ENCODE data around the gene ACSL4. TPM values are rescaled to one million over a fixed set of nuclear protein-coding genes. Genes with fewer than 3 reads are reported as not detected.
"Not testable (repeated sequence)": the region's sequence is repeated elsewhere in the genome, so short reads cannot be mapped to it uniquely, and the experiment has no call there.

ACSL4 gene
- total RNA-seq, 3 donors from 2014 or later: 77.3 to 101 (median 78.9) TPM

DNA sequence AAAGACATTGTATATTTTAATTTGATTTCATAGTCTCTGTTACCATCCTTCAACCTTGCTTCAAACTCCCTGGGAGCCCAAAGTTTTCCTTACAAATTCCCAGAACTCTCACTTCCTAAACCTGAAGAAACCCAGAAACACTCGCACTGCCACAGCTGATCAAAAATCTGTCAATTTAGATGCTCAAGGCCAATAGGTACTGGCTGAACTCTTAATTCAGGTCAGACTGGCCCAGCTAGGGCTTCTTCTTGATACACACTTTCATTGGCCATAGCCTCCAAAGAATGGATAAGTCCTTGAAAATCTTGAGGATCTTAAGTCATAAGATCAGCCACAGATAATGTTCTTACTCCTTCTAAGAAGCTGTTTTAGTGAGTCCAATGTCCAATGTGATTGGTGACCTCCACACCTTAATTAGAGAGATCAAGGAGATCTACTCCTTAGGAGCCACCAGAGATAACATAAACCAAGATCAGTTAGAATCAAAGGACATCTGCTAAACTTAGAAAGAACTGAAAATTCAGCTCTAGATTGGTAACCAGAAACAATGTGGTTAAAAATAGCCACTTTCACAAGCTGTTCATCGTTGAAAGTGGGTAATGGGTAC is 51.5 kb downstream of the ACSL4 start:
- H3K27ac ChIP-seq: no peak overlapping the region
- TF ChIP-seq POLR2A (IDR thresholded peaks at IDR 0.05) (no peak), POLR2AphosphoS5 (IDR thresholded peaks at IDR 0.05) (no peak)
- TF ChIP-seq, protein P1, sequence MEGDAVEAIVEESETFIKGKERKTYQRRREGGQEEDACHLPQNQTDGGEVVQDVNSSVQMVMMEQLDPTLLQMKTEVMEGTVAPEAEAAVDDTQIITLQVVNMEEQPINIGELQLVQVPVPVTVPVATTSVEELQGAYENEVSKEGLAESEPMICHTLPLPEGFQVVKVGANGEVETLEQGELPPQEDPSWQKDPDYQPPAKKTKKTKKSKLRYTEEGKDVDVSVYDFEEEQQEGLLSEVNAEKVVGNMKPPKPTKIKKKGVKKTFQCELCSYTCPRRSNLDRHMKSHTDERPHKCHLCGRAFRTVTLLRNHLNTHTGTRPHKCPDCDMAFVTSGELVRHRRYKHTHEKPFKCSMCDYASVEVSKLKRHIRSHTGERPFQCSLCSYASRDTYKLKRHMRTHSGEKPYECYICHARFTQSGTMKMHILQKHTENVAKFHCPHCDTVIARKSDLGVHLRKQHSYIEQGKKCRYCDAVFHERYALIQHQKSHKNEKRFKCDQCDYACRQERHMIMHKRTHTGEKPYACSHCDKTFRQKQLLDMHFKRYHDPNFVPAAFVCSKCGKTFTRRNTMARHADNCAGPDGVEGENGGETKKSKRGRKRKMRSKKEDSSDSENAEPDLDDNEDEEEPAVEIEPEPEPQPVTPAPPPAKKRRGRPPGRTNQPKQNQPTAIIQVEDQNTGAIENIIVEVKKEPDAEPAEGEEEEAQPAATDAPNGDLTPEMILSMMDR (IDR thresholded peaks at IDR 0.05): no peak
- intact Hi-C loops (cut with DNase I; ENCODE audit: low total_unique reads): no loop called here
- peaks cover 0 to 40% of the 10 kb centered on the region in 2 donors for H3K27me3 ChIP-seq
- no peak for DNase-seq (ENCODE audit: low spot score in 2 of 2)
- no peak overlapping the region for H3K4me3 ChIP-seq
- H3K4me1 ChIP-seq: no peaks in the 10 kb centered on the region
- H3K36me3 ChIP-seq: no peaks in the 10 kb centered on the region
- H3K9me3 ChIP-seq: no peaks in the 10 kb centered on the region

DNA sequence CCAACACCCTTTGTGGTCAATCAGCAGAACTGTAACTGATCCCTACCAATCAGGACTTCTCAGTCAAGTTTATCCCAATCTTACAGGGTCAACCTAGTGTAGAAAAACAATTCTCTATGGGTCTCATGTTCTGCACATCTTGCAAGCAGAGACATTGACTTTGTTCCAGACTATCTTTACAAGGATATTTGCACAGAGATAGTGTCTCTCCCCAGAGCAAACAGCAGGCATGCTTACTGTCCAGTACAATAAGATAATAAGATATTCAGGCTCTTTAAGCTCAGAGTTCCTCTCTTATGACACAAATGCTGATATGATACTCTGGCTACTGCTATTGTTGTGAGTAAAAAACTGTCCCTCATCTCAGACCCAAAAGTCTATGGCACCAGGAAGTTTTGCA is 53.2 kb downstream of the ACSL4 start:
- intact Hi-C loops (cut with DNase I; ENCODE audit: low total_unique reads): loop anchor here (5.0 kb wide), 1 partner anchor 727 kb away; no protein-coding TSS in a partner anchor
- Histone ChIP-seq H3K27ac (no peak overlapping the region), H3K9me3 (no peaks in the 10 kb centered on the region), H3K4me1 (no peaks in the 10 kb centered on the region), H3K36me3 (no peaks in the 10 kb centered on the region), H3K27me3 (peaks cover 0 to 45% of the 10 kb centered on the region in 2 donors), H3K4me3 (no peak overlapping the region)
- TF ChIP-seq, protein P1 (IDR thresholded peaks at IDR 0.05): no peak
- TF ChIP-seq POLR2AphosphoS5 (IDR thresholded peaks at IDR 0.05) (no peak), POLR2A (IDR thresholded peaks at IDR 0.05) (no peak)
- no peak for DNase-seq (ENCODE audit: low spot score in 2 of 2)

DNA sequence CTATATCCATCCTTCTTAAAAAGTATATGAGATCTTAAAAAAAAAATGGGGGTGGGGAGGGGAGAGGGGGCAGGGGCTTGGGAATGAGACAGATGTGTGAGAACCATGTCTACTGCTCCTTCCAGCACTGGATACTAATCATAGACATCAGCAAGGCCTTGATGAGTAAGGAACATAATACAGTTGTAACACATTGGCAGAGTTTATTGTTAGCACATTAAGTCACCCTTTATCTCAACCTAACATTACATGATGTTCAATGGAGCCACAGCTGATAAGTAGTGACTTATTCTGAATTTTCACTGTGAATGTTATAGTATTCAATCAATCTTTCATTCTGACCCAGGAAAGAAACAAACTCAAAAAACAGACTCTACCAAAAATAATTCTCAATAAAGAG is 60.8 kb downstream of the ACSL4 start:
- TF ChIP-seq, protein P1 (IDR thresholded peaks at IDR 0.05): no peak
- TF ChIP-seq POLR2AphosphoS5 (IDR thresholded peaks at IDR 0.05) (no peak), POLR2A (IDR thresholded peaks at IDR 0.05) (no peak)
- Histone ChIP-seq H3K4me3 (no peak overlapping the region), H3K36me3 (no peaks in the 10 kb centered on the region), H3K9me3 (no peaks in the 10 kb centered on the region), H3K27me3 (peaks cover 0 to 35% of the 10 kb centered on the region in 2 donors), H3K27ac (no peak overlapping the region), H3K4me1 (no peaks in the 10 kb centered on the region)
- DNase-seq (ENCODE audit: low spot score in 2 of 2): no peak
- intact Hi-C loops (cut with DNase I; ENCODE audit: low total_unique reads): no loop called here

GRCh38 chrX:109671170-109671569 is 61.9 kb downstream of the ACSL4 start:
- intact Hi-C loops (cut with DNase I; ENCODE audit: low total_unique reads); H3K27ac ChIP-seq; H3K36me3 ChIP-seq; DNase-seq (ENCODE audit: low spot score in 2 of 2); H3K4me1 ChIP-seq; H3K4me3 ChIP-seq; H3K9me3 ChIP-seq: not testable (repeated sequence)
- H3K27me3 ChIP-seq: peaks cover 0 to 38% of the 10 kb centered on the region in 2 donors

GRCh38 chrX:109667986-109668385 is 65.1 kb downstream of the ACSL4 start:
- no peak overlapping the region for H3K4me3 ChIP-seq
- H3K27me3 ChIP-seq: peaks cover 0 to 23% of the 10 kb centered on the region in 2 donors
- no peak for DNase-seq (ENCODE audit: low spot score in 2 of 2)
- H3K9me3 ChIP-seq: no peaks in the 10 kb centered on the region
- no peaks in the 10 kb centered on the region for H3K4me1 ChIP-seq
- no peak overlapping the region for H3K27ac ChIP-seq
- no peaks in the 10 kb centered on the region for H3K36me3 ChIP-seq
- TF ChIP-seq POLR2A (IDR thresholded peaks at IDR 0.05): no peak
- TF ChIP-seq, protein P1 (IDR thresholded peaks at IDR 0.05): no peak
- intact Hi-C loops (cut with DNase I; ENCODE audit: low total_unique reads): no loop called here

All from breast epithelium (tissue), 4 donors.